OCI-M2 (cell line): ENCODE measurements around the gene KRTAP10-4.
"Not testable (repeated sequence)": the region's sequence is repeated elsewhere in the genome, so short reads cannot be mapped to it uniquely, and the experiment has no call there.

Source experiments
- DNase-seq: peaks from one replicate; lab custom pipeline; 2025; ENCODE audit not compliant: unreplicated experiment; lab: John Stamatoyannopoulos, UW

Gene KRTAP10-4

DNA sequence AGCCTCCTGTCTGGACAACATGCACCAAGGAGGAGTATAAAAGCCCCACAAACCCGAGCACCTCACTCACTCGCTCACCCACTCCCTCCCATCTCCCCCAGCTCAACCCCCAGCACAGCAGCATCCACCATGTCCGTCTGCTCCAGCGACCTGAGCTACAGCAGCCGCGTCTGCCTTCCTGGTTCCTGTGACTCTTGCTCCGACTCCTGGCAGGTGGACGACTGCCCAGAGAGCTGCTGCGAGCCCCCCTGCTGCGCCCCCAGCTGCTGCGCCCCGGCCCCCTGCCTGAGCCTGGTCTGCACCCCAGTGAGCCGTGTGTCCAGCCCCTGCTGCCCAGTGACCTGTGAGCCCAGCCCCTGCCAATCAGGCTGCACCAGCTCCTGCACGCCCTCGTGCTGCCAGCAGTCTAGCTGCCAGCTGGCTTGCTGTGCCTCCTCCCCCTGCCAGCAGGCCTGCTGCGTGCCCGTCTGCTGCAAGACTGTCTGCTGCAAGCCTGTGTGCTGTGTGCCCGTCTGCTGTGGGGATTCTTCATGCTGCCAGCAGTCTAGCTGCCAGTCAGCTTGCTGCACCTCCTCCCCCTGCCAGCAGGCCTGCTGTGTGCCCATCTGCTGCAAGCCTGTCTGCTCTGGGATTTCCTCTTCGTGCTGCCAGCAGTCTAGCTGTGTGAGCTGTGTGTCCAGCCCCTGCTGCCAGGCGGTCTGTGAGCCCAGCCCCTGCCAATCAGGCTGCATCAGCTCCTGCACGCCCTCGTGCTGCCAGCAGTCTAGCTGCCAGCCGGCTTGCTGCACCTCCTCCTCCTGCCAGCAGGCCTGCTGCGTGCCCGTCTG lies at the start of gene KRTAP10-4:
Gene KRTAP10-4, plus strand, starts transcription at position 100 of the 827 bp plus-strand sequence. Its CDS starts 30 bp downstream, at position 130.
- not testable (repeated sequence) for DNase-seq

DNA sequence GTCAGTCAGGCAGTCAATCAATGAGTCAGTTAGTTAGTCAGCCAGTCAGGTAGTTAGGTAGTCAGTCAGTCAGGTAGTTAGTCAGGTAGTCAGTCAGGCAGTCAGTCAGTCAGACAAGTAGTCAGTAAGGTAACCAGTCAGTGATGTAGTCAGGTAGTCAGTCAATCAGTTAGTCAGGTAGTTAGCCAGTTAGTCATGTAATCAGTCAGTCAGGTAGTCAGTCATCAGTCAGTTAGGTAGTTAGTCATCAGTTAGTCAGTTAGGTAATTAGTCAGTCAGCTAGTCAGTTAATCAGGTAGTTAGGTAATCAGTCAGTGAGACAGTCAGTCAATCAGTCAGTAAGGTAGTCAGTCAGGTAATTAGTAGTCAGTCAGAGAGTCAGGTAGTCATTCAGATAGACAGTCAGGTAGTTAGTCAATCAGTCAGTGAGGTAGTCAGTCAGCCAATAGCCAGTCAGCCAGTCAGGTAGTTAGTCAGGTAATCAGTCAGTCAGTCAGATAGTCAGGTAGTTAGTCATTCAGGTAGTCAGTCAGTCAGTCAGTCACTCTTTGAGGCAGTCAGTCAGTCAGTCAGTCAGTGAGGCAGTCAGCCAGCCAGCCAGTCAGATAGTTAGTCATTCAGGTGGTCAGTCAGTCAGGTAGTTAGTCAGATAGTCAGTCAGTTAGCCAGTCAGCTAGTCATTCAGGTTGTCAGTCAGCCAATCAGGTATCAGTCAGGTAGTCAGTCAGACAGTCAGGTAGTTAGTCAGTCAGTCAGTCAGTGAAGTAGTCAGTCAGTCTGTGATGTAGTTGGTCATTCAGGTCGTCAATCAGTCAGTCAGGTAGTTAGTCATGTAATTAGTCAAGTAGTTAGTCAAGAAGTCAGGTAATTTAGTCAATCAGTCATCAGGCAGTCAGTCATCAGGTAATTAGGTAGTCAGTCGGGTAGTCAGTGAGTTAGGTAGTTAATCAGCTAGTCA lies 48.8 kb upstream of the KRTAP10-4 start:
- no peak for DNase-seq

DNA sequence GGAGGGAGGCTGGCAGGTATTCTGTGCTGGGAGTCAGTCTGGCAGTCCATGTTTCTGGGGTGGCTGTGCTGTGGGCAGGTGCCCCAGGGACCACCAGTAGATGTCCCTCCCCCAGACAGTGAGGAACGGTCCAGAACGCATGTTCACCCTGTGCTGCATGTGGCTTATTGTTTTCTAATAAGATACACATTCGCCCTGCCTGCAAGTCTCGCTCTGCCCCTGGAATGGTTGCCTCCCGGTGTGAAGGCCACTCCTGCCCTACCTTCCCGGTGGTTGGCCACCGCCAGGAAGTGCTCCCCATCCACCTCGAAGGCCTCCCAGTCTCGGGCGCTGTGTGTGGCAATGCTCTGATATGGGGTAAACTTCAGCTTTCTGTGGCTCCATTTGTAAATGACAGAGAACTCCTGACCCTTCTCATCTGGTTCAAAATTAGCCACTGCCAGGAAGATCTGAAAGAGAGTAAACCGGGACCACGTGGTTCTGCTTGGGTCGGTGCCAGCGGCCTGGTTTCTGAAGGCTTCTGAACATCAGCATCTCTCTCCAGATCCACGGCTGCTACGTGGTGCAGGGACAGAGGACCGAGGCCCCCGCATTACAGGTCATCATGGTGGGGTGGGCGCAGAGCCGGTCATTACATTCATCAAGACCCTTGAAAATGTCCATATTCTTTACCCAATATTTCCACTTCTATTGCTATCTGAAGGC lies 48.0 kb upstream of the KRTAP10-4 start:
- no peak for DNase-seq

DNA sequence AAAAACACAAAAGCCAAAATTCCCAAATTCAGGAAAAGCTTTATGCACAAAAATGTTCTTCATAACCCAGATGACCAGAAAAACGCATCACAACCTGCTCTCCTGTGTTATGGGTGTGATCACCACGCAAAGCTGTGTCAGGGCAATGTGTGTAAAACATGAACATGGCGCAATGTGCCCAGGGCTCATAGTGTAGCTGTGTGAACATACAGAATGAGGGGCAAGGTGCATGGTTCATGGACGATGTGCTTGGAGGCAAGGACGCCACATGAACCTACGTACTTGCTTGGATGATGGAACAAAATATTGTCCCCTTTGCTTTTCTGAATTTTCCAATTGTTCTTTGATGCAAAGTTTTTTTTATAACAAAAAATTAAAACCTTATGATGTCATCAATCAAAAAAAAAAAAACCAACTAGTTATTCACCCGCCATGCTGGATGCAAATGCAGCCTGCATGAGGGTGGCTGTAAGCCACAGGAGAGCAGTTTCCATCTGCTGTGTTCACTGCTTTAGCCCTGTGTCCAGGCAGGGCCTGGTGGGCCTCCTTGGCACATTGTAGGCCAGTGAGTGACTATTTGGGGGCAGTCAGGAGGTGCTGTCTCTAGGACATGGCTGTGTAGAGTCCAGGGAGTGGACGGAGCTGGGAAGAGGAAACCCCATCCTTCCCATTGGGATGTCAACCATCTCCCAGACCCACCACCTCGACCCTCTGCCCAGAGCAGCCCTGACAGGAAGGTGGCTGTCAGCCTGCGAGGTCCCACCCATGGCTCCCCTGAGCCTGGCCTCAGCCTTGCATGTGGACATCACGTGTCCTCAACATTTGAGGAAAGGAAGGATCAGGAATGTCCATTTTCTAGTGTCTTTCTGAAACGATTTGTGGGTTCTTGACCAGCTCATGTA lies 47.2 kb upstream of the KRTAP10-4 start:
- no peak for DNase-seq

GRCh38 chr21:44527156-44527982 lies 46.2 kb upstream of the KRTAP10-4 start:
- no peak for DNase-seq

GRCh38 chr21:44527983-44528633 lies 45.4 kb upstream of the KRTAP10-4 start:
- no peak for DNase-seq

- no peak for DNase-seq
Measured at GRCh38 chr21:44528634-44528995, 44.9 kb upstream of the KRTAP10-4 start.

- DNase-seq: no peak
Measured at GRCh38 chr21:44529011-44529421, 44.5 kb upstream of the KRTAP10-4 start.

DNA sequence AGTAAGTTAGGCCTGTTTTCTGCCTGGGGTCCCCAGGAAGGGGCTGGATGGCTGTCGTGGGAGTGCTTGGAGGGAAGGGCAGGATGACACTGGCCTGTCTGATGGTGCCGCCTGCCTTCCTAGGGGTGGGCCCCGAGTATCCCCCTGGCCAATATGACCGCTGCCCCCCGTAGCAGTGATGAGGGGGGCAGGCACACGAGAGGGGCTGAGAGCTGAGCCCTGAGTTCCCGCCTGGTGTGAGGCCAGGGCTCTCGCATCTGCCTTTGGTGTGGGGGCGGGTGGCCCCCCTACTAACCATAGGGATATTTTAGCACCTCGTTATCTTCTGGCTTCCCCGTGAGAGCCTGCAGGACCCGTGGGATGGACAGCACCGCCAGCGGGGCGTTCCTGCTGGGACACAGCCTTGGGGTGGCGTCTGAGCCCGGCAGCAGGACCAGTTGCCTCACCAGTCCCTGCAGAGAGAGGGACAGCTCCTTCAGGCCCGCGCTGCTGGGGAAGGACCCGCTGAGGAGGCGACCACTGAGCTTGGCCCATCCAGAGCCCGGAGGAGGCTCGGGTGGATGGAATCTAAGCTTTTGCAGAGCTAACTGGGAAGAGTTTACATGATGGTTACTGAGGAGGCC lies 43.9 kb upstream of the KRTAP10-4 start:
- no peak for DNase-seq

DNA sequence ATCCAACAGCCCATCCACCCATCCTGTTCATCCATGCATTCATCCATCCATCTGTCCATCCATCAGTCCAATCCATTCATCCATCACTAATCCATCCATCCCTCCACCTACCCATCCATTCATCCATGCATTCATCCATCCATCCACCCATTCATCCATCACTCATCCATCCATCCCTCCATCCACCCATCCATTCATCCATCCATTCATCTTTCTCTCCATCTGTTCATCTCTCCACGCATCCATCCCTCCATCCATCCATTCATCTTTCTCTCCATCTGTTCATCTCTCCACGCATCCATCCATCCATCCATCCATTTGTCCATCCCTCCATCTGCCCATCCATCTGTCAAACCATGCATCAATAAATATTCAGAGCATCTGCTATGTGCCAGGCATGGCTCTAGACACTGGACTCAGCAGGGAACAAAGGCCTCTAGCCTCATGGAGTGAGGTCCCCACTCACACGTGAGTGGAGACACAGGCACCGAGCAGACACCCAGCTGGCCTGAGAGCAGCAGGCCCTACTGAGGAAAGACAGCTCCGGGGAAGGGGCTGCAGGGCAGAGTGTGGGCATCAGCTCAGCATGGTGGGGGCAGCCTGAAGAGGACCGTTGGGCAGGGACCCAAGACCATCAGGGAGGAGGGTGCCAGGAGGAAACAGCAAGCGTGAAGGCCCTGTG lies 43.2 kb upstream of the KRTAP10-4 start:
- no peak for DNase-seq

GRCh38 chr21:44530903-44531605 lies 42.5 kb upstream of the KRTAP10-4 start:
- no peak for DNase-seq

GRCh38 chr21:44531606-44532564 lies 41.6 kb upstream of the KRTAP10-4 start:
- no peak for DNase-seq

DNA sequence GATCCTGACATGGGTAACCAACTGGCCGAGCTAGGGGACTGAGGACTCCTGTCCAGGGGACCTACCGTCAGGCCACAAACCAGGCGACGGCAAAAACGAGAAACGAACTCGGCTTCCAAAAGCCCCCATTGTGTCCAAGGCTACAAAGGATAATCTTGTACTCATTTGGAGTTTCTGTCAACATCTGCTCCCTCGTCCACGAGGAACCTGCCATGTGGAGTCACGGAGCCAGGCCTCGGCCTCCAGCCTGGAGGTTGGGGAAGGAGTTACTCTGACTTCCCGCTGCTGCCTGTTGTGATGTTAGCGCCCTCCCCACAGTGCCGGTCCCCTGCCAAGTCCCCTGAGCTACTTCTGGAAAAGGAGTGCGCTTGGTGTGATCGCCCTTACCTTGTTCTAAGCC lies 40.8 kb upstream of the KRTAP10-4 start:
- DNase-seq: no peak

GRCh38 chr21:44533121-44533890 lies 40.2 kb upstream of the KRTAP10-4 start:
- DNase-seq: no peak

DNA sequence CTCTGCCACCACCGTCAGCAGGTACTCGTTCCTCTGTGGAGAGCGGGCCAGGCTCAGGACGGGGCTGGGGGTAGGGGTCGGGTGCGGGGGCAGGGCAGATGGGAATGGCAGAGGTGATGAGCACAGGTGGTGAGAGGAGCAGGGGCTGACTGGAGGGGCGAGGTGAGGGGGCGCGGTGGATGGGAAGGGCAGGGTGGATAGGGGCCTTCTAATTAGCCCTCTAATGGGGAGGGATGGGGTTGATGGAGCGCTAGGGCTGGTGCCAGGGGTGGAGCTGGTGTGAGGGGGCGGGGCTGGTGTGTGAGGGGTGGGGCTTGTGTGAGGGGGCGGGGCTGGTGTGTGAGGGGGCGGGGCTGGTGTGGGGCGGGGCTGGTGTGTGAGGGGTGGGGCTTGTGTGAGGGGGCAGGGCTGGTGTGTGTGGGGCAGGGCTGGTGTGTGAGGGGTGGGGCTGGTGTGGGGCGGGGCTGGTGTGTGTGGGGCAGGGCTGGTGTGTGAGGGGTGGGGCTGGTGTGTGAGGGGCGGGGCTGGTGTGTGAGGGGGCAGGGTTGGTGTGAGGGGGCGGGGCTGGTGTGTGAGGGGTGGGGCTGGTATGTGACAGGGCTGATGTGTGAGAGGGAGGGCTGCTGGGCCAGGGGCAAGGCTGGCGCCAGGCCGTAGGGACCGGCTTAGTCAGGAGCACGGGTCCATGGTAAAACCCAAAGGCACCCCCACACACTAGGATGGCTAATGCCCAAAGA lies 39.5 kb upstream of the KRTAP10-4 start:
- no peak for DNase-seq
